ENCODE measurements around the gene FMO2. TPM values are rescaled to one million over a fixed set of nuclear protein-coding genes. Genes with fewer than 3 reads are reported as not detected.

Gene FMO2
- total RNA-seq, 2 donors from 2014 or later: not detected

- Mint-ChIP-seq H3K36me3 (ENCODE audit: low read depth) (no peaks in the 10 kb centered on the region), H3K4me3 (no peak overlapping the region), H3K27me3 (ENCODE audit: insufficient read depth) (peaks cover 4% of the 10 kb centered on the region), H3K4me1 (peaks cover 9% of the 10 kb centered on the region), H3K27ac (no peak overlapping the region), H3K9me3 (no peaks in the 10 kb centered on the region)
- TF ChIP-seq CTCF (conservative IDR thresholded peaks at IDR 0.05): no peak
- DNase-seq: no peak
- Histone ChIP-seq H3K27ac (ENCODE audit: low read depth, low read length) (peak overlapping the region; percentile 33), H3K27me3 (ENCODE audit: control insufficient read depth, insufficient read depth, low read length, poor library complexity, severe bottlenecking) (no peaks in the 10 kb centered on the region), H3K9me3 (ENCODE audit: control insufficient read depth, low read length) (no peaks in the 10 kb centered on the region), H3K9ac (ENCODE audit: extremely low read depth, low read length, poor library complexity, severe bottlenecking) (no peak overlapping the region), H3K36me3 (ENCODE audit: control insufficient read depth, insufficient read depth, low read length) (no peaks in the 10 kb centered on the region), H3K4me3 (ENCODE audit: low read length) (no peak overlapping the region), H3K4me1 (ENCODE audit: control insufficient read depth, insufficient read depth, low read length) (peaks cover 17% of the 10 kb centered on the region)
- WGBS, 2 experiments (ENCODE audit: insufficient coverage in 1 of 2, insufficient read length in 1 of 2): 77% methylated on average over 3 of the region's 3 CpGs; no CpG with 5 or more reads in 1 of the 2 experiments
Measured at GRCh38 chr1:171258429-171258828, 73.3 kb downstream of the FMO2 start.

GRCh38 chr1:171258943-171259342, 73.8 kb downstream of the FMO2 start:
- Histone ChIP-seq H3K4me1 (ENCODE audit: control insufficient read depth, insufficient read depth, low read length) (peaks cover 17% of the 10 kb centered on the region), H3K4me3 (ENCODE audit: low read length) (no peak overlapping the region), H3K9me3 (ENCODE audit: control insufficient read depth, low read length) (no peaks in the 10 kb centered on the region), H3K36me3 (ENCODE audit: control insufficient read depth, insufficient read depth, low read length) (no peaks in the 10 kb centered on the region), H3K27me3 (ENCODE audit: control insufficient read depth, insufficient read depth, low read length, poor library complexity, severe bottlenecking) (no peaks in the 10 kb centered on the region), H3K27ac (ENCODE audit: low read depth, low read length) (peak overlapping the region; percentile 33), H3K9ac (ENCODE audit: extremely low read depth, low read length, poor library complexity, severe bottlenecking) (no peak overlapping the region)
- H3K9me3 Mint-ChIP-seq: no peaks in the 10 kb centered on the region
- no peak for DNase-seq
- H3K36me3 Mint-ChIP-seq (ENCODE audit: low read depth): no peaks in the 10 kb centered on the region
- peaks cover 4% of the 10 kb centered on the region for H3K27me3 Mint-ChIP-seq (ENCODE audit: insufficient read depth)
- no peak for TF ChIP-seq CTCF (conservative IDR thresholded peaks at IDR 0.05)
- 80 to 86% methylated on average over 1 to 2 of the region's 2 CpGs for whole genome bisulfite sequencing, 2 experiments (ENCODE audit: insufficient coverage in 1 of 2, insufficient read length in 1 of 2)
- H3K4me1 Mint-ChIP-seq: peaks cover 9% of the 10 kb centered on the region
- no peak overlapping the region for H3K27ac Mint-ChIP-seq
- H3K4me3 Mint-ChIP-seq: no peak overlapping the region

Other genes starting within 250 kb of the FMO2 start
- not detected for gene MROH9, start 249.8 kb upstream of the FMO2 start, total RNA-seq
- gene FMO3, start 94.4 kb upstream of the FMO2 start, total RNA-seq: not detected
- gene FMO1, start 63.2 kb downstream of the FMO2 start, total RNA-seq: not detected
- 1 to 10 TPM; 2.5 to 3.5 TPM for gene FMO4, start 128.9 kb downstream of the FMO2 start, total RNA-seq

Data from endodermal cell (in vitro differentiated cells).